Neural crest cell (in vitro differentiated cells): ENCODE results near the gene DAPK2. TPM values are rescaled to one million over a fixed set of nuclear protein-coding genes. Genes with fewer than 3 reads are reported as not detected.

ENCODE experiments used
- DNase-seq: peaks from one replicate; pipeline ENCODE4 v3.0.0; 2021; ENCODE audit warnings: low read depth, mixed read lengths, low spot score
- H3K27ac Mint-ChIP-seq: one replicate; pipeline ENCODE4 v1.8.0; 2021; ENCODE audit warnings: mild to moderate bottlenecking, mixed read lengths; ENCODE audit not compliant: unreplicated experiment
- H3K27me3 Mint-ChIP-seq: 2 replicates; pipeline ENCODE4 v1.8.0; 2021; ENCODE audit warnings: low read depth, mild to moderate bottlenecking, mixed read lengths
- H3K36me3 Mint-ChIP-seq: 2 replicates; pipeline ENCODE4 v1.8.0; 2021; ENCODE audit warnings: low read depth, mild to moderate bottlenecking, mixed read lengths
- H3K4me1 Mint-ChIP-seq: 2 replicates; pipeline ENCODE4 v1.8.0; 2021; ENCODE audit warnings: mixed read lengths
- H3K4me3 Mint-ChIP-seq: one replicate; pipeline ENCODE4 v1.8.0; 2021; ENCODE audit warnings: mild to moderate bottlenecking, mixed read lengths
- H3K9me3 Mint-ChIP-seq: 2 replicates; pipeline ENCODE4 v1.8.0; 2021; ENCODE audit warnings: mixed read lengths
- CTCF ChIP-seq: fragments of 200-600 bp; sonication (generic); conservative IDR thresholded peaks from 2 replicates; pipeline ENCODE4 v1.5.0; 2021; ENCODE audit warnings: antibody characterized with exemption, mild to moderate bottlenecking
- total RNA-seq: library from RNA; stranded (reverse); gene quantifications from 2 replicates; pipeline ENCODE4 v1.2.1, GENCODE V29; 2021

DAPK2 gene
- total RNA-seq, 1 donor from 2014 or later, result 8.5 TPM

- DNase-seq, result no peak
- no peak for TF ChIP-seq CTCF
- Mint-ChIP-seq H3K9me3 (no peaks in the 10 kb centered on the region), H3K4me1 (peaks cover 3% of the 10 kb centered on the region), H3K27me3 (no peaks in the 10 kb centered on the region), H3K27ac (no peak overlapping the region), H3K36me3 (no peaks in the 10 kb centered on the region), H3K4me3 (no peak overlapping the region)
These were observed 99.7 kb downstream of the DAPK2 start for GRCh38 chr15:63946524-63947065.

- Mint-ChIP-seq H3K27me3 (no peaks in the 10 kb centered on the region), H3K27ac (no peak overlapping the region), H3K4me3 (no peak overlapping the region), H3K36me3 (no peaks in the 10 kb centered on the region), H3K9me3 (no peaks in the 10 kb centered on the region), H3K4me1 (peaks cover 3% of the 10 kb centered on the region)
- no peak for TF ChIP-seq CTCF
- no peak for DNase-seq
These were observed 100.4 kb downstream of the DAPK2 start for GRCh38 chr15:63945838-63946298.

DNA sequence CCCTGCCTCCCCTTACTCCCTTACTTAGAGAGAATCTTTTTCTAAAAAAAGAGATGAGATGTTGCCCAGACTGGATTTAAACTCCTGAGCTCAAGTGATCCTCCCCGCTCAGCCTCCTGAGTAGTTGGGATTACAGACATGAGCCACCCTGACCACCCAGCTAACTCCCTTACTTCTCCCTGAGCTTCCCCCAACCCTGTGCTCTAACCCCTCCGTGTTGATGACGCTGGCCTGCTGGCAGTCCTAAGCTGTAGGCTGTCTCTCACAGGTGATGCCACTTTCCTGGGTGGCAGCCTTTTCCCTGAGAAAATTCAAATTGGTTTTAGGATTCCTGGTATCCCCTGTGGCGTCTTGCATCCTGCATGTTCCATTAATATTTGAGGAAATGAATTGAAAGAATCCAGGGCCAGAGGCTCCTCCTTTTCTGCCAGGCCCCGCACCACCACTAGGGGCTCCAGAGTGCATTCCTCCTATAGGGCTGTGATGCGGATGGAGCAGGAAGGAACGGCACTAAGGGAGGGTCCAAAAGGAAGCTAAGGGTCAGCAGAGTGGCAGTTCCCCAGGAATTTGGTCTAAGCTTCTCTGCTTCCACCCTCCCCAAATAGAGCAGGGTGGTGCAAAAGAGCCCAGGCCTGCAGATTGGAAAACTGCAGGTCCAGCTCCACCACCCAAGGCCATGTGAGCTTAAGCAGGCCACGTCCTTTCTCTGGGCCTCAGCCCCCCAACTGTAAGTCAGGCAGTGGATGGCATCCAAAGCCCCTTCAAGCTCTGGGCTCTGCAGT is 101.1 kb downstream of the DAPK2 start:
- peak; percentile 76 for DNase-seq
- H3K27ac Mint-ChIP-seq, result peak overlapping the region; percentile 79
- no peaks in the 10 kb centered on the region for H3K9me3 Mint-ChIP-seq
- H3K36me3 Mint-ChIP-seq, result no peaks in the 10 kb centered on the region
- peak; percentile 86 for TF ChIP-seq CTCF
- H3K27me3 Mint-ChIP-seq, result no peaks in the 10 kb centered on the region
- no peak overlapping the region for H3K4me3 Mint-ChIP-seq
- peaks cover 4% of the 10 kb centered on the region for H3K4me1 Mint-ChIP-seq

- H3K27me3 Mint-ChIP-seq, result no peaks in the 10 kb centered on the region
- DNase-seq, result no peak
- H3K27ac Mint-ChIP-seq, result no peak overlapping the region
- no peaks in the 10 kb centered on the region for H3K9me3 Mint-ChIP-seq
- peaks cover 9% of the 10 kb centered on the region for H3K4me1 Mint-ChIP-seq
- TF ChIP-seq CTCF, result no peak
- H3K36me3 Mint-ChIP-seq, result no peaks in the 10 kb centered on the region
- H3K4me3 Mint-ChIP-seq, result no peak overlapping the region
These were observed 101.7 kb downstream of the DAPK2 start for GRCh38 chr15:63944681-63944955.

DNA sequence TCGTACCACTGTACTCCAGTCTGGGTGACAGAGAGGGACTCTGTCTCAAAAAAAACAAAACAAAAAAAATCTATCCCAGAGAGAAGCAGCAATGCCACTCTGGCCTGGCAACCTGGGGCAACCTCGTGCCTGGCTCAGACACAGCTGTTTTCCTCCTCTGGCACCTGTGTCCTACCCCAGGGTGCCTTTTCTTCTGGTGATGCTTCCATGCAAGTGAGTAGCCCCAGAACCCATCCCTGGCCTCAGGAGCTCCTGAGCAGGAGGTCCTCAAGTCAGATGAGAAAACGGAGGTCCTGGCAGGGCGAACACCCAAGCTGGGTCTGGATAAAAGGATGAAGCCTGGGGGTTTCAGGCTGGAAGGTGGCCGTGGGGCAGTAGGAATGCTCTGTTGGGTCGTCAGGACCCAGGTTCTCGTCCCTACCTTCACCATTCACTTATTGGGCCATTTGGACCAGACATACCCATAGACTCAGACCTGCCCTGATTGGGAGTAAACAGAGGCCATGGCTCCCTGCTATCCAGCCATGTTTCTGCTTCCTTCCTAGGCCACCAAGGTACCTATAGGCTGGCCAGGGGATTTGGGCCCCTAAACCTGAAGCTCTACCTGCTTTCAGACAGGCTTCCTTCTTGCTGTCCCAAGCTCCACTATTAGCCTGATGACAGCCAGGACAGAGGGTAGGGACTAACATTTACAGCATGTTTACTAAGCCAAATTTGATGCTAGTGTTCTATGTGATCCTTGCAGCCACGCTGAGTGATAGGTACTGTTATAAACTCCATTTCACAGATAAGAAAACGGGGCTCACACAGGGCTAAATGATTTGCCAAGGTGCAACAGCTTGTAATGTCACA is 102.2 kb downstream of the DAPK2 start:
- no peaks in the 10 kb centered on the region for H3K9me3 Mint-ChIP-seq
- H3K4me3 Mint-ChIP-seq, result no peak overlapping the region
- DNase-seq, result no peak
- H3K27me3 Mint-ChIP-seq, result no peaks in the 10 kb centered on the region
- H3K36me3 Mint-ChIP-seq, result no peaks in the 10 kb centered on the region
- TF ChIP-seq CTCF, result no peak
- no peak overlapping the region for H3K27ac Mint-ChIP-seq
- H3K4me1 Mint-ChIP-seq, result peaks cover 11% of the 10 kb centered on the region
